ENCODE data around the gene SLC35E4. TPM values are rescaled to one million over a fixed set of nuclear protein-coding genes. Genes with fewer than 3 reads are reported as not detected.

The SLC35E4 gene
- total RNA-seq, 1 experiment from 2014 or later, result 5.3 TPM

GRCh38 chr22:30667494-30668385 is 32.2 kb downstream of the SLC35E4 start, which contains the start of gene DUSP18:
Gene DUSP18 (minus strand): TSS chr22:30667875. CDS start chr22:30664003, 3,872 bp downstream.
- Mint-ChIP-seq H3K27me3 (ENCODE audit: low read depth) (peaks cover 36% of the 10 kb centered on the region), H3K4me3 (peak within 1 kb of the TSS; percentile 84), H3K27ac (peak within 1 kb of the TSS; percentile 52; the same call in 1 of the 2 replicates), H3K36me3 (no peaks in the 10 kb centered on the region), H3K9me3 (no peaks in the 10 kb centered on the region), H3K4me1 (peaks cover 12% of the 10 kb centered on the region)
- ChIA-PET CTCF (interaction anchor here (0.6 to 3.3 kb wide), 11 partner anchors 11 to 87 kb away, joined by 3 to 32 read pairs (median 4); partner anchors contain the start of genes SLC35E4 and TCN2), POLR2A (interaction anchor here (1.4 kb wide), 1 partner anchor 26 kb away, joined by 3 read pairs; no protein-coding TSS in a partner anchor)
- ATAC-seq (peak; percentile 98), DNase-seq (ENCODE audit: low spot score) (peak; percentile 98)
- 0 out of 2 replicates have a peak, but pooled peaks have one; percentile 34 for TF ChIP-seq MYBL2 (CRISPR knock-in tag; IDR thresholded peaks at IDR 0.05)
- no peak for TF ChIP-seq ATF3 (CRISPR knock-in tag; conservative IDR thresholded peaks at IDR 0.05)
- TF ChIP-seq NFYB (CRISPR knock-in tag; conservative IDR thresholded peaks at IDR 0.05; ENCODE audit: low read depth), result no peak
- no peak for TF ChIP-seq ZNF532 (CRISPR knock-in tag; IDR thresholded peaks at IDR 0.05; ENCODE audit: borderline replicate concordance)
- no peak for TF ChIP-seq ZNF671 (CRISPR knock-in tag; IDR thresholded peaks at IDR 0.05)
- TF ChIP-seq MAX (CRISPR knock-in tag; IDR thresholded peaks at IDR 0.05), result peak; percentile 51
- TF ChIP-seq SMAD4 (CRISPR knock-in tag; IDR thresholded peaks at IDR 0.05), result no peak
- no peak for TF ChIP-seq E2F1 (CRISPR knock-in tag; IDR thresholded peaks at IDR 0.05)
- TF ChIP-seq JAZF1 (CRISPR knock-in tag; IDR thresholded peaks at IDR 0.05), result no peak
- TF ChIP-seq ZNF416 (CRISPR knock-in tag; IDR thresholded peaks at IDR 0.05), result no peak
- no peak for TF ChIP-seq ZSCAN18 (CRISPR knock-in tag; IDR thresholded peaks at IDR 0.05)
- TF ChIP-seq ATF1 (CRISPR knock-in tag; IDR thresholded peaks at IDR 0.05), result no peak
- TF ChIP-seq FOXP1 (CRISPR knock-in tag; IDR thresholded peaks at IDR 0.05; ENCODE audit: borderline replicate concordance), result no peak; the same call in 1 of the 2 replicates
- no peak for TF ChIP-seq ERG (CRISPR knock-in tag; IDR thresholded peaks at IDR 0.05)
- no peak for TF ChIP-seq CDX4 (CRISPR knock-in tag; IDR thresholded peaks at IDR 0.05; ENCODE audit: borderline replicate concordance)
- TF ChIP-seq ZBTB21 (CRISPR knock-in tag; IDR thresholded peaks at IDR 0.05; ENCODE audit: borderline replicate concordance), result no peak
- TF ChIP-seq IRF1 (CRISPR knock-in tag; IDR thresholded peaks at IDR 0.05), result no peak
- TF ChIP-seq ETV6 (CRISPR knock-in tag; IDR thresholded peaks at IDR 0.05), result no peak
- TF ChIP-seq NR3C1 (CRISPR knock-in tag; conservative IDR thresholded peaks at IDR 0.05; ENCODE audit: low read depth), result no peak
- no peak for TF ChIP-seq MXD4 (CRISPR knock-in tag; IDR thresholded peaks at IDR 0.05; ENCODE audit: borderline replicate concordance)
- TF ChIP-seq PRRX2 (CRISPR knock-in tag; IDR thresholded peaks at IDR 0.05), result no peak
- no peak for TF ChIP-seq ZNF281 (CRISPR knock-in tag; IDR thresholded peaks at IDR 0.05)
- TF ChIP-seq FOXJ3 (CRISPR knock-in tag; IDR thresholded peaks at IDR 0.05; ENCODE audit: borderline replicate concordance), result no peak

All from WTC11 (cell line).